Epithelial cell of proximal tubule (primary cell): ENCODE results near the gene LUZP1. TPM values are rescaled to one million over a fixed set of nuclear protein-coding genes. Genes with fewer than 3 reads are reported as not detected.

Source experiments
- DNase-seq: peaks from one replicate; pipeline ENCODE4 v3.0.0-alpha.2; 2011; ENCODE audit warnings: low read depth
- H3K4me3 ChIP-seq: 2 replicates; pipeline ENCODE4 v1.5.1; 2011; ENCODE audit warnings: low read depth, mild to moderate bottlenecking, low read length
- total RNA-seq: library from RNA; depleted of rRNA; stranded (reverse); fragments of >200 nt; gene quantifications from 2 replicates; pipeline ENCODE4 v1.2.3, GENCODE V29; 2015
- TF ChIP-seq, protein P1 (sequence below): conservative IDR thresholded peaks from 2 replicates; pipeline ENCODE4 v1.5.1; 2012; ENCODE audit warnings: low read depth, mild to moderate bottlenecking, low read length

LUZP1 gene
- total RNA-seq, 1 donor from 2014 or later = 17.6 TPM

DNA sequence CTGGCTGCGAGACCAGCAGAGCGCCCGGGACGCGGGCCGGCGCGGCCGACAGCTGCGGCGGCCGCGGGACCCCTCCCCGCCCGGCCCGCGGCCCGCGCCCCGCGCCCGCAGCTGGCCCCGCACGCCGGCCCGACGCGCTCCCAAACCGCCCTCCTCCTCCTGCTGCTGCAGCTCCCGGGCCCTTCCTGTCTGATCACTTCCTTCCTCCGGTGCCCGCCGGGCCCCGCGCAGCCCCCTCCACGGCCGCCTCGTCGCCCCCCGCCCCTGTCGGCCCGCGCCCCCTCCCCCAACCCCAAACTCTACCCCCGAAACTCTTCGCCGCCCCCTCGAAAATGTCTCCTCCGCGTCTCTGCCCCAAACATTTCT, 594 bp downstream of the LUZP1 start:
- TF ChIP-seq, protein P1, sequence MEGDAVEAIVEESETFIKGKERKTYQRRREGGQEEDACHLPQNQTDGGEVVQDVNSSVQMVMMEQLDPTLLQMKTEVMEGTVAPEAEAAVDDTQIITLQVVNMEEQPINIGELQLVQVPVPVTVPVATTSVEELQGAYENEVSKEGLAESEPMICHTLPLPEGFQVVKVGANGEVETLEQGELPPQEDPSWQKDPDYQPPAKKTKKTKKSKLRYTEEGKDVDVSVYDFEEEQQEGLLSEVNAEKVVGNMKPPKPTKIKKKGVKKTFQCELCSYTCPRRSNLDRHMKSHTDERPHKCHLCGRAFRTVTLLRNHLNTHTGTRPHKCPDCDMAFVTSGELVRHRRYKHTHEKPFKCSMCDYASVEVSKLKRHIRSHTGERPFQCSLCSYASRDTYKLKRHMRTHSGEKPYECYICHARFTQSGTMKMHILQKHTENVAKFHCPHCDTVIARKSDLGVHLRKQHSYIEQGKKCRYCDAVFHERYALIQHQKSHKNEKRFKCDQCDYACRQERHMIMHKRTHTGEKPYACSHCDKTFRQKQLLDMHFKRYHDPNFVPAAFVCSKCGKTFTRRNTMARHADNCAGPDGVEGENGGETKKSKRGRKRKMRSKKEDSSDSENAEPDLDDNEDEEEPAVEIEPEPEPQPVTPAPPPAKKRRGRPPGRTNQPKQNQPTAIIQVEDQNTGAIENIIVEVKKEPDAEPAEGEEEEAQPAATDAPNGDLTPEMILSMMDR = no peak
- H3K4me3 ChIP-seq = peak overlapping the region; percentile 91
- DNase-seq = no peak

DNA sequence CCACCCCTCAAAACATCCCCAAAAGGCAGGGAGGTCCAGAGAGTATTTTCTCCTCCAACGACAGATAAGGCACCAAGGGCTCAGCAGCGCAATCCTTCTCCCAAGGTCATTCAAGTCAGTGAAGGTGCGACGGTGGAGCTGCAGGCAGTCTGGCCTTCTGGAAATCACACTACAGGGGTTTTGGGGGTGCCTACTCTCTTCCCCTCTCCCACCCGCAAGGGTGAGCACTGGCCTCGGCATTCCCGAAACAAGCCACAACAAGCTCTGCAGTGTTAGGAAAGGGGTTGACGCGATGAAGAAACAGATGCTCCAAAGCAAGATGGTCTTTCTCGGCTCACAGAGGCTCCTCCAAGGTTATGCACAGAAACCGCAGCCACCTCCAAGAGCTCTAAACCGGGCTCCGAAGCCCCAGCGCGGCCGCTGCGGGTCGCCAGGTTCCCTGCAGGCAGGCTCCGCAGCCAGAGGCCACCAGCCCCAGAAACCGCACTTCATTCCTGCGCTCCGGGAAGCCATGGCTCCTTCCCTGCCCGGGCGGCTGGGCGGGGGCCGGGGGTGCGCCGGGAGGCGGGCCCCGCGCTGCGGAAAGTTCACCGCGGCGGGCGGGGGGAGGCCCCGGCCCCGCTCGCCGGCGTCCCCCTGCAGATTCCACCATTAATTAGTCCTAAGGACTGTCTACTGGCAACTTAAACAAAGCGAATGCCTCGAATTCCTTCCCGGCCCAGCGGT, 1.1 kb downstream of the LUZP1 start:
- no peak for DNase-seq
- TF ChIP-seq, protein P1 = no peak
- peak overlapping the region; percentile 91 for H3K4me3 ChIP-seq

DNA sequence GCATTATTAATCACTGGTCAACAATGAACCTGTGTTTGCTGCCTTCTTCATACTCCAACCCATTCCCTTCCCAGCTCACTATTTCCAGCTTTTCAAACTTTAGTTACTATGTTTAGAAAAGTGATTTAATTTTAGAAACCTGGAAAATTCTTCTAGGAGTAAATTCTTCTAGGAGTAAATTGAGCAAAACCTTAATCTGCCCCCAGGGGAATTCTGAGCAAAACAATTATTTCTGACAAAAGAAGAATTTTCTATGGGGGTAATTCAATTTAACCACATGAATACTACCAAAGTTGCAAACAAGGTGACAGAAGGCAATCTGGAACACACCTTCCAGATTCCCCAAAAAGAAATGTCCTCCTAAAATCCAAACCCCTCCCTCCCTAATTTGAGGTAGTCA, 1.8 kb downstream of the LUZP1 start:
- H3K4me3 ChIP-seq = peak overlapping the region; percentile 91
- TF ChIP-seq, protein P1 = no peak
- no peak for DNase-seq

DNA sequence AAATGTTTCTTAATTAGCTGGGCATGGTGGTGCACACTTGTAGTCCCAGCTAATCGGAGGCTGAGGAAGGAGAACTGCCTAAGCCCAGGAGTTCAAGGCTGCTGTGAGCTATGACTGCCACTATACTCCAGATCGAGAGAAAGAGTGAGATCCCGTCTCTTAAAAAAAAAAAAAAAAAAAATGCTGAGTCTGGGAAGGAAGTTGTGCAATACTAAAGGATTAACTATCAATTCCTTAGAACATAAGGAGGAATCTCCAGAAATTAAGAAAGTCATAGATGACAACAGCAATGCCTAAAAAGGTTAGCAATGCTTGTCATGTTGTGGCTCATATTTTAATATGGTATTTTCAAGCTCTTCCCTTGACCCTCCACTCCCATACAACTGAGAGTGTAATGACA, 5.3 kb downstream of the LUZP1 start:
- no peak overlapping the region for H3K4me3 ChIP-seq
- TF ChIP-seq, protein P1 = no peak
- DNase-seq = no peak

DNA sequence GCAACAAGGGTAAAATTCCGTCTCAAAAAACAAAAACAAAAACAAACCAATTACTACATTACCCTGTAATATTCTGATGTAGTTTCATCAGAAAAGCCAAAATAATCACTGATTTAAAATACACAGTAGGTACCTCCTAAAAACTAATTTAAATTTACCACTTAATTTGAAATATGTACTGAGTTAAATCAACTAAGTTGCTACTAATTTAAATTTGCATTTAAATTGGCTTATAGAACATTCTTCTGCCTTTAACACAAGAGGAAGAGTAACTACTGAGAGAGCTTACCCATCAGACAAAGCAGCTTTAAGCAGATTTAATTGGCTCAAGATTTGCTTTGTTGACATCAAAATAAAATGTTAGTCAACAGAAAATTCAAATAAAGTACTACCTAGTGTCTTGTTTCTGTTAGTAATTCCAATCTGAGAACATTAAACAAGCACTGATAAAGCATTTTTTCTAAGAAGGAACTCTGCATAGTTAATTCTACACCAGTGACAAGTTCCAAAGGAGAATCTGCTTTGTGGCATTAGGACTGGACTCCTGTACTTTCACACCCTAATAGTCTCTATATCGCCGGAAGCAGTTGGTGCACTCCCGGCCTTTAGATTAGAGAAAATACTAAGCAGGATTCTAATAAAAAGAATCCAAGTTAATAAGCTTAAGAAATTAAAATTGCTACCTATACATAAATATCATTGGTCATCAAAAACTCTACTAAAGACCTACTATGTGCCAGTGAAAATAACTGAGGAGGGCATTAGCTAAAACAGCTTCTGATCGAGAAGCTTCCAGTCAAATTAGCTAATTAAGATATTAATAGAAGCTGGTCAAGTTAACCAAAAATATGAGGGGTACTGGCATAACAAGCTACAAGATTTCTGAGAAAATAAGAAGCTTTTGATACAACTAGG, 8.4 kb downstream of the LUZP1 start:
- TF ChIP-seq, protein P1 = no peak
- no peak overlapping the region for H3K4me3 ChIP-seq
- DNase-seq = no peak

DNA sequence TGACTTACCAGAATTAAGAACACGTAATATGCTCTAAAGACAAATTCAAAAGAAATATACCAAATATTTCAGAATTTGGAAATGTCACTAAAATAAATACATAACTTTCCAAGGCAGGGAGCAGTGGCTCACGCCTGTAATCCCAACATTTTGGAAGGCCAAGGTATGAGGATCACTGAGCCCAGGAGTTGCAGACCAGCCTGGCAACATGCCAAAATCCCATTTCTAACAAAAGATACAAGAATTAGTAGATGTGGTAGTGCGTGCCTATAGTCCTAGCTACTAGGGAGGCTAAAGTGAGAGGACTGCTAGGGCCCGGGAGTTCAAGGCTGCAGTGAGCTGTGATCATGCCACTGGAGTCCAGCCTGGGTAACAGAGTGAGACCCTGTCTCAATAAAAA, 11.7 kb downstream of the LUZP1 start:
- H3K4me3 ChIP-seq = no peak overlapping the region
- TF ChIP-seq, protein P1 = no peak
- no peak for DNase-seq
